ENCODE data around the gene ARHGAP15. TPM values are rescaled to one million over a fixed set of nuclear protein-coding genes. Genes with fewer than 3 reads are reported as not detected.

ARHGAP15 gene
- total RNA-seq, 4 donors from 2014 or later, result 0.80 to 53.1 (median 12.7) TPM

Small RNA genes lying within 50 kb of the gene (small RNA-seq; reads per million reads assigned to genes)
- 0 reads per million in 4 donors for gene MTND4LP12

Measured in transverse colon (tissue), 4 donors.